H9 (cell line): Measurements from ENCODE around the gene SP3. TPM values are rescaled to one million over a fixed set of nuclear protein-coding genes. Genes with fewer than 3 reads are reported as not detected.

Experiments used
- DNase-seq: peaks from one replicate; pipeline ENCODE4 v3.0.0-alpha.2; 2017
- H2AFZ ChIP-seq: one replicate; pipeline ENCODE4 v1.6.1; 2013; ENCODE audit warnings: mild to moderate bottlenecking, low read length, control low read depth, moderate library complexity
- H2AK5ac ChIP-seq: 2 replicates; pipeline ENCODE4 v1.6.1; 2013; ENCODE audit warnings: low read length, control low read depth, mixed read lengths; ENCODE audit not compliant: insufficient read length
- H2BK120ac ChIP-seq: one replicate; pipeline ENCODE4 v1.6.1; 2013; ENCODE audit warnings: low read depth, mild to moderate bottlenecking, low read length, control low read depth, inconsistent platforms; ENCODE audit not compliant: poor library complexity, severe bottlenecking
- H2BK12ac ChIP-seq: 2 replicates; pipeline ENCODE4 v1.6.1; 2013; ENCODE audit warnings: low read length, control low read depth, mixed read lengths, low read depth; ENCODE audit not compliant: insufficient read length
- H2BK15ac ChIP-seq: 2 replicates; pipeline ENCODE4 v1.6.1; 2013; ENCODE audit warnings: low read depth, low read length, control low read depth
- H2BK20ac ChIP-seq: one replicate; pipeline ENCODE4 v1.6.1; 2013; ENCODE audit warnings: low read depth, mild to moderate bottlenecking, low read length, control low read depth, inconsistent platforms; ENCODE audit not compliant: poor library complexity, severe bottlenecking
- H2BK5ac ChIP-seq: 2 replicates; pipeline ENCODE4 v1.6.1; 2013; ENCODE audit warnings: low read length, control low read depth, mixed read lengths; ENCODE audit not compliant: insufficient read length
- H3K14ac ChIP-seq: 2 replicates; pipeline ENCODE4 v1.6.1; 2013; ENCODE audit warnings: low read length, control low read depth; ENCODE audit not compliant: insufficient read depth
- H3K18ac ChIP-seq: 2 replicates; pipeline ENCODE4 v1.6.1; 2013; ENCODE audit warnings: low read depth, mild to moderate bottlenecking, mixed read lengths, low read length, control low read depth; ENCODE audit not compliant: insufficient read length
- H3K23ac ChIP-seq: 2 replicates; pipeline ENCODE4 v1.6.1; 2013; ENCODE audit warnings: low read length, control low read depth, mixed read lengths, low read depth; ENCODE audit not compliant: insufficient read length
- H3K23me2 ChIP-seq: 2 replicates; pipeline ENCODE4 v1.6.1; 2013; ENCODE audit warnings: low read depth, mild to moderate bottlenecking, mixed read lengths, low read length, control low read depth; ENCODE audit not compliant: insufficient read length, poor library complexity, severe bottlenecking
- H3K27ac ChIP-seq: 2 replicates; pipeline ENCODE4 v1.5.1; 2013; ENCODE audit warnings: low read length, control low read depth, mixed read lengths, low read depth; ENCODE audit not compliant: insufficient read length
- H3K27me3 ChIP-seq: 2 replicates; pipeline ENCODE4 v1.6.1; 2013; ENCODE audit warnings: low read length, control low read depth, inconsistent platforms; ENCODE audit not compliant: insufficient read depth
- H3K4ac ChIP-seq: 2 replicates; pipeline ENCODE4 v1.6.1; 2013; ENCODE audit warnings: low read depth, mild to moderate bottlenecking, control low read depth, inconsistent platforms, low read length, moderate library complexity
- H3K4me1 ChIP-seq: 2 replicates; pipeline ENCODE4 v1.6.1; 2013; ENCODE audit warnings: low read length, control low read depth, inconsistent platforms; ENCODE audit not compliant: insufficient read depth
- H3K4me2 ChIP-seq: 2 replicates; pipeline ENCODE4 v1.6.1; 2013; ENCODE audit warnings: low read length, control low read depth, mixed read lengths; ENCODE audit not compliant: insufficient read length, insufficient read depth
- H3K56ac ChIP-seq: 2 replicates; pipeline ENCODE4 v1.6.1; 2013; ENCODE audit warnings: low read depth, mild to moderate bottlenecking, mixed read lengths, low read length, control low read depth; ENCODE audit not compliant: insufficient read length
- H3K79me1 ChIP-seq: 2 replicates; pipeline ENCODE4 v1.6.1; 2013; ENCODE audit warnings: low read depth, mild to moderate bottlenecking, moderate library complexity, low read length, control low read depth, inconsistent platforms; ENCODE audit not compliant: insufficient read depth, poor library complexity, severe bottlenecking
- H3K79me2 ChIP-seq: 2 replicates; pipeline ENCODE4 v1.6.1; 2013; ENCODE audit warnings: low read length, control low read depth, inconsistent platforms; ENCODE audit not compliant: insufficient read depth
- H3K9ac ChIP-seq: 2 replicates; pipeline ENCODE4 v1.6.1; 2013; ENCODE audit warnings: low read length, control low read depth, mixed read lengths; ENCODE audit not compliant: insufficient read length; ENCODE audit errors: extremely low read depth
- H3K9me3 ChIP-seq: one replicate; pipeline ENCODE4 v1.6.1; 2013; ENCODE audit warnings: low read depth, low read length, inconsistent platforms; ENCODE audit not compliant: control insufficient read depth
- H3T11ph ChIP-seq: one replicate; pipeline ENCODE4 v1.6.1; 2013; ENCODE audit warnings: mild to moderate bottlenecking, low read length, control low read depth, inconsistent platforms
- H4K20me1 ChIP-seq: one replicate; pipeline ENCODE4 v1.6.1; 2013; ENCODE audit not compliant: control insufficient read depth, insufficient read length, insufficient read depth
- H4K5ac ChIP-seq: 2 replicates; pipeline ENCODE4 v1.6.1; 2013; ENCODE audit warnings: low read depth, mild to moderate bottlenecking, mixed read lengths, low read length, control low read depth; ENCODE audit not compliant: insufficient read length
- H4K8ac ChIP-seq: replicated peaks from 2 replicates; pipeline ENCODE4 v1.6.1; 2013; ENCODE audit warnings: low read length, control low read depth, mixed read lengths, low read depth; ENCODE audit not compliant: insufficient read length
- H4K91ac ChIP-seq: 2 replicates; pipeline ENCODE4 v1.6.1; 2013; ENCODE audit warnings: low read depth, mild to moderate bottlenecking, moderate library complexity, mixed read lengths, low read length, control low read depth; ENCODE audit not compliant: insufficient read length
- H3K27ac Mint-ChIP-seq, 3 experiments: 2 replicates in 2 of 3; 3 replicates in 1 of 3; pipeline ENCODE4 v1.8.0; 2020 to 2021; ENCODE audit warnings: mixed read lengths in 3 of 3, mild to moderate bottlenecking in 1 of 3, moderate library complexity in 1 of 3
- H3K27me3 Mint-ChIP-seq: 2 replicates; pipeline ENCODE4 v1.8.0; 2021; ENCODE audit warnings: low read depth, mild to moderate bottlenecking, moderate library complexity, mixed read lengths
- H3K36me3 Mint-ChIP-seq, 3 experiments: 2 replicates in 2 of 3; 3 replicates in 1 of 3; pipeline ENCODE4 v1.8.0; 2020 to 2021; ENCODE audit warnings: low read depth in 3 of 3, mixed read lengths in 3 of 3; ENCODE audit not compliant: insufficient read depth in 1 of 3
- H3K4me1 Mint-ChIP-seq, 2 experiments: 2 replicates each; pipeline ENCODE4 v1.8.0; 2020; ENCODE audit warnings: mixed read lengths in 2 of 2
- H3K4me3 Mint-ChIP-seq, 2 experiments: 2 replicates in 1 of 2; 3 replicates in 1 of 2; pipeline ENCODE4 v1.8.0; 2020 to 2021; ENCODE audit warnings: mild to moderate bottlenecking in 2 of 2, mixed read lengths in 2 of 2, moderate library complexity in 1 of 2
- H3K9me3 Mint-ChIP-seq, 2 experiments: 2 replicates in 1 of 2; 3 replicates in 1 of 2; pipeline ENCODE4 v1.8.0; 2020; ENCODE audit warnings: mild to moderate bottlenecking in 2 of 2, mixed read lengths in 2 of 2, moderate library complexity in 1 of 2
- WGBS: extraction: QIAGEN DNeasy Blood & Tissue Kit; methylation state at CpG from one replicate; pipeline ENCODE4 v1.1.7; 2013; ENCODE audit warnings: missing lambda C conversion rate, low lambda C conversion rate, mixed read lengths; ENCODE audit not compliant: insufficient read length; ENCODE audit errors: extremely low coverage; 5-methylcytosine and 5-hydroxymethylcytosine counted together
- total RNA-seq: library from RNA; stranded (reverse); gene quantifications from 2 replicates; pipeline ENCODE4 v1.2.1, GENCODE V29; 2021
- TF ChIP-seq, protein P1 (sequence below): fragments of 200-600 bp; sonication (generic); conservative IDR thresholded peaks from 3 replicates; pipeline ENCODE4 v1.8.0; 2021; ENCODE audit warnings: antibody characterized with exemption, mild to moderate bottlenecking

Gene SP3
- total RNA-seq, 1 experiment from 2014 or later, result 86.3 TPM

DNA sequence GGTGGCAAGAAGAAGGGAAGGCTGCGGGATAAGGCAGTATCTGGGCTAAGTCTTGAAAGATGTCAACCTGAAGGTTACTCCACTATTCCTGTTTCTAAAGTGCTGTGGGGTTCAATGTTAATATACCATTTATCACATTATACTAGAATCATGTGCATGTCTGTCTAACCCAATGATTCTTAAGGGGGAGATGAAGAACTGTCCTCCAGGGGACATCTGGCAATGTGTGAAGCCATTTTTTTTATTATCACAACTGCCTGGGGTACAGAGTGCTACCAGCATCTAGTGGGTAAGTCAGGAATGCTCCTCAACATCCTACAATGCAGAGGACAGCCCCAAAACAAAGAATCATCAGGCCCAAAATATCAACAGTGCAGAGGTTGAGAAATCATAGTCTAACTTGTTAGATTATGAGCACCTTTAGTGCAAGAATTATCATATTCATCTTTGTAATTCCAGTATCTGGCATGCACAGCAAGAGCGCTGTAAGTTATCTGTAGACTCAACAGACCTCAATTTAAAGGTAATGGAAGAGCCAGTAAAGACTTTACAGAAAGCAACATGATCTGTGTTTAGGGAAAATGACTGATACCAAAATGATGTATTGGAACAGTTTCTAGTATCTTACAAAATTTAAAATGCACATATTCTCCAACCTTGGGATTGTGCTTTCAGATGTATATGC, 26.3 kb downstream of the SP3 start:
- Histone ChIP-seq H2BK120ac (no peak overlapping the region), H3K4ac (no peak overlapping the region), H3K79me1 (peaks cover 9% of the 10 kb centered on the region), H4K20me1 (no peaks in the 10 kb centered on the region), H3K9me3 (no peaks in the 10 kb centered on the region), H4K91ac (no peak overlapping the region), H3K18ac (no peak overlapping the region), H3K79me2 (peaks cover 38% of the 10 kb centered on the region; the same call in 1 of the 2 replicates), H4K8ac (no peak overlapping the region), H2BK15ac (no peak overlapping the region), H3K9ac (no peak overlapping the region), H3K23me2 (no peaks in the 10 kb centered on the region), H3K4me2 (no peak overlapping the region), H3K27ac (no peak overlapping the region), H2AFZ (no peak overlapping the region), H2AK5ac (no peak overlapping the region), H2BK20ac (no peak overlapping the region), H3T11ph (no peak overlapping the region), H3K23ac (no peak overlapping the region), H4K5ac (no peak overlapping the region), H3K27me3 (no peaks in the 10 kb centered on the region), H2BK12ac (no peak overlapping the region), H3K4me1 (peaks cover 4% of the 10 kb centered on the region; the same call in 1 of the 2 replicates), H3K56ac (no peak overlapping the region), H2BK5ac (no peak overlapping the region), H3K14ac (no peak overlapping the region)
- no peak overlapping the region for H3K4me3 Mint-ChIP-seq
- H3K27me3 Mint-ChIP-seq, result no peaks in the 10 kb centered on the region
- H3K9me3 Mint-ChIP-seq, result no peaks in the 10 kb centered on the region
- H3K27ac Mint-ChIP-seq, result peak overlapping the region in 1 of 3 experiments; percentile 13; a peak in 1 of 7 replicates
- no peak for DNase-seq
- H3K4me1 Mint-ChIP-seq, result peaks cover 34 to 37% of the 10 kb centered on the region in 2 experiments
- WGBS, result no CpG with 5 or more reads among the region's 2 CpGs
- TF ChIP-seq, protein P1, sequence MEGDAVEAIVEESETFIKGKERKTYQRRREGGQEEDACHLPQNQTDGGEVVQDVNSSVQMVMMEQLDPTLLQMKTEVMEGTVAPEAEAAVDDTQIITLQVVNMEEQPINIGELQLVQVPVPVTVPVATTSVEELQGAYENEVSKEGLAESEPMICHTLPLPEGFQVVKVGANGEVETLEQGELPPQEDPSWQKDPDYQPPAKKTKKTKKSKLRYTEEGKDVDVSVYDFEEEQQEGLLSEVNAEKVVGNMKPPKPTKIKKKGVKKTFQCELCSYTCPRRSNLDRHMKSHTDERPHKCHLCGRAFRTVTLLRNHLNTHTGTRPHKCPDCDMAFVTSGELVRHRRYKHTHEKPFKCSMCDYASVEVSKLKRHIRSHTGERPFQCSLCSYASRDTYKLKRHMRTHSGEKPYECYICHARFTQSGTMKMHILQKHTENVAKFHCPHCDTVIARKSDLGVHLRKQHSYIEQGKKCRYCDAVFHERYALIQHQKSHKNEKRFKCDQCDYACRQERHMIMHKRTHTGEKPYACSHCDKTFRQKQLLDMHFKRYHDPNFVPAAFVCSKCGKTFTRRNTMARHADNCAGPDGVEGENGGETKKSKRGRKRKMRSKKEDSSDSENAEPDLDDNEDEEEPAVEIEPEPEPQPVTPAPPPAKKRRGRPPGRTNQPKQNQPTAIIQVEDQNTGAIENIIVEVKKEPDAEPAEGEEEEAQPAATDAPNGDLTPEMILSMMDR, result no peak
- H3K36me3 Mint-ChIP-seq, result no peaks in the 10 kb centered on the region; a peak in 4 of 7 replicates
